SK-N-SH (cell line): Measurements from ENCODE around the gene ACOT9. TPM values are rescaled to one million over a fixed set of nuclear protein-coding genes. Genes with fewer than 3 reads are reported as not detected.
"Not testable (repeated sequence)": the region's sequence is repeated elsewhere in the genome, so short reads cannot be mapped to it uniquely, and the experiment has no call there.

Experiments used
- CTCF ChIA-PET: fragments of 300-600, 350-600 bp; formaldehyde crosslinking; extraction: SDS; loops from one replicate; lab custom pipeline; 2021; lab: Yijun Ruan, JAX
- POLR2A ChIA-PET: fragments of 350-600 bp; sonication (Branson Sonifier 250); formaldehyde crosslinking; extraction: SDS; loops from one replicate; lab custom pipeline; 2020; ENCODE audit warnings: antibody characterized with exemption, inconsistent platforms; lab: Yijun Ruan, JAX
- DNase-seq: peaks from one replicate; pipeline ENCODE4 v3.0.0; 2012
- H2AFZ ChIP-seq: fragments of 200-600 bp; sonication (generic); 2 replicates; pipeline ENCODE4 v1.8.1; 2016; ENCODE audit warnings: antibody characterized with exemption, mild to moderate bottlenecking, low read depth
- H3F3A ChIP-seq: fragments of 200-600 bp; sonication (generic); replicated peaks from 2 replicates; pipeline ENCODE3; 2016; ENCODE audit warnings: antibody characterized with exemption, mild to moderate bottlenecking; ENCODE audit not compliant: insufficient read depth
- H3K27ac ChIP-seq, 2 experiments: fragments of 200-500 bp in 1 of 2; fragments of 200-600 bp in 1 of 2; sonication (Bioruptor generic) in 1 of 2; sonication (generic), shearing (Covaris generic) in 1 of 2; 2 replicates each; pipeline versions ENCODE4 v1.5.1 to v1.6.1; 2014 to 2016; ENCODE audit warnings: low read depth in 2 of 2, inconsistent platforms in 1 of 2, low read length in 1 of 2, mild to moderate bottlenecking in 1 of 2, mixed read lengths in 1 of 2
- H3K27me3 ChIP-seq: fragments of 200-600 bp; sonication (generic), shearing (Covaris generic); 2 replicates; pipeline ENCODE4 v1.6.1; 2016; ENCODE audit warnings: mixed run types; ENCODE audit not compliant: insufficient read depth
- H3K36me3 ChIP-seq, 2 experiments: fragments of 200-500 bp in 1 of 2; fragments of 200-600 bp in 1 of 2; sonication (Bioruptor generic) in 1 of 2; sonication (generic) in 1 of 2; replicated peaks in 1 of 2; 2 replicates each; pipeline versions ENCODE3 to v1.5.1; 2014 to 2016; ENCODE audit warnings: low read length in 1 of 2, mild to moderate bottlenecking in 1 of 2; ENCODE audit not compliant: insufficient read depth in 2 of 2, control insufficient read depth in 1 of 2
- H3K4me1 ChIP-seq, 2 experiments: fragments of 200-500 bp in 1 of 2; fragments of 200-600 bp in 1 of 2; sonication (Bioruptor generic) in 1 of 2; sonication (generic), shearing (Covaris generic) in 1 of 2; 2 replicates each; pipeline versions ENCODE4 v1.5.1 to v1.6.1; 2014 to 2016; ENCODE audit warnings: low read depth in 1 of 2, low read length in 1 of 2, mixed run types in 1 of 2; ENCODE audit not compliant: insufficient read depth in 2 of 2, control insufficient read depth in 1 of 2
- H3K4me2 ChIP-seq: fragments of 200-600 bp; sonication (generic), shearing (Covaris generic); 2 replicates; pipeline ENCODE4 v1.6.1; 2017; ENCODE audit warnings: mixed run types
- H3K4me3 ChIP-seq, 2 experiments: fragments of 200-500 bp in 1 of 2; fragments of 200-600 bp in 1 of 2; sonication (Bioruptor generic) in 1 of 2; sonication (generic), shearing (Covaris generic) in 1 of 2; 2 replicates each; pipeline versions ENCODE4 v1.5.1 to v1.8.1; 2014 to 2016; ENCODE audit warnings: low read depth in 2 of 2, inconsistent platforms in 1 of 2, low read length in 1 of 2, mild to moderate bottlenecking in 1 of 2, mixed read lengths in 1 of 2, moderate library complexity in 1 of 2
- H3K79me2 ChIP-seq: fragments of 200-600 bp; sonication (generic); 2 replicates; pipeline ENCODE4 v1.8.1; 2017; ENCODE audit warnings: mild to moderate bottlenecking; ENCODE audit not compliant: insufficient read depth
- H3K9ac ChIP-seq: fragments of 200-600 bp; sonication (generic); 2 replicates; pipeline ENCODE4 v1.6.1; 2017; ENCODE audit warnings: mixed run types
- H3K9me2 ChIP-seq: fragments of 200-600 bp; sonication (generic); 2 replicates; pipeline ENCODE4 v1.6.1; 2017; ENCODE audit warnings: mixed run types
- H3K9me3 ChIP-seq: fragments of 200-600 bp; sonication (generic); 2 replicates; pipeline ENCODE4 v1.6.1; 2017; ENCODE audit warnings: mixed run types, mild to moderate bottlenecking, moderate library complexity
- H4K20me1 ChIP-seq: fragments of 200-600 bp; sonication (generic); 2 replicates; pipeline ENCODE4 v1.6.1; 2017; ENCODE audit warnings: mild to moderate bottlenecking, mixed run types; ENCODE audit not compliant: insufficient read depth
- CTCF ChIP-seq: fragments of 200-600 bp; sonication (generic); IDR thresholded peaks from 2 replicates; pipeline ENCODE4 v1.6.1; 2017; ENCODE audit warnings: antibody characterized with exemption, mild to moderate bottlenecking, moderate library complexity
- EP300 ChIP-seq, 2 experiments: IDR thresholded peaks; 2 replicates each; pipeline versions ENCODE4 v1.4.0 to v1.6.1; 2012; ENCODE audit warnings: borderline replicate concordance in 1 of 2, low read depth in 1 of 2, low read length in 1 of 2
- EZH2phosphoT487 ChIP-seq: fragments of 200-600 bp; sonication (generic); IDR thresholded peaks from 2 replicates; pipeline ENCODE4 v1.6.1; 2017; ENCODE audit warnings: low read depth, mixed run types, mild to moderate bottlenecking, antibody characterized with exemption, moderate library complexity, borderline replicate concordance
- FOXM1 ChIP-seq: IDR thresholded peaks from 2 replicates; pipeline ENCODE4 v1.4.0; 2012; ENCODE audit warnings: low read depth, mild to moderate bottlenecking
- JUND ChIP-seq: IDR thresholded peaks from 2 replicates; pipeline ENCODE4 v1.4.0; 2012
- NRF1 ChIP-seq: IDR thresholded peaks from 2 replicates; pipeline ENCODE4 v1.6.1; 2012; ENCODE audit warnings: low read depth, mild to moderate bottlenecking, low read length
- PBX3 ChIP-seq: IDR thresholded peaks from 2 replicates; pipeline ENCODE4; 2012
- POLR2AphosphoS5 ChIP-seq: IDR thresholded peaks from 2 replicates; pipeline ENCODE4 v1.6.1; 2012; ENCODE audit warnings: low read depth, low read length
- RAD21 ChIP-seq: IDR thresholded peaks from 2 replicates; pipeline ENCODE4 v1.6.1; 2012; ENCODE audit warnings: mild to moderate bottlenecking, low read length
- RCOR1 ChIP-seq: fragments of 150-350 bp; IDR thresholded peaks from 2 replicates; pipeline ENCODE4 v1.6.1; 2017; ENCODE audit warnings: antibody characterized with exemption, low read length
- REST ChIP-seq: IDR thresholded peaks from 2 replicates; pipeline ENCODE4 v1.6.1; 2012; ENCODE audit warnings: mild to moderate bottlenecking, low read depth, low read length, moderate library complexity
- RFX5 ChIP-seq: IDR thresholded peaks from 2 replicates; pipeline ENCODE4 v1.6.1; 2012; ENCODE audit warnings: mild to moderate bottlenecking, improper control_type of control experiment, low read length
- RXRA ChIP-seq: IDR thresholded peaks from 2 replicates; pipeline ENCODE4 v1.4.0; 2012; ENCODE audit warnings: low read depth, mild to moderate bottlenecking, borderline replicate concordance
- SIN3A ChIP-seq: IDR thresholded peaks from 2 replicates; pipeline ENCODE4 v1.6.1; 2012; ENCODE audit warnings: low read depth, mild to moderate bottlenecking, low read length, moderate library complexity, borderline replicate concordance
- TAF1 ChIP-seq: IDR thresholded peaks from 2 replicates; pipeline ENCODE4 v1.6.1; 2012; ENCODE audit warnings: low read depth, mild to moderate bottlenecking, low read length, moderate library complexity, borderline replicate concordance
- TCF12 ChIP-seq: IDR thresholded peaks from 2 replicates; pipeline ENCODE4 v1.4.0; 2012
- WGBS: methylation state at CpG from one replicate; pipeline ENCODE4 v1.1.6; 2017; ENCODE audit warnings: low lambda C conversion rate; 5-methylcytosine and 5-hydroxymethylcytosine counted together
- polyA plus RNA-seq, 3 experiments: library from polyadenylated mRNA; depleted of rRNA; stranded (reverse); fragments of >200 nt; gene quantifications; 2 replicates each; pipeline ENCODE4 v1.2.3, GENCODE V29; 2012

ACOT9 gene
- polyA plus RNA-seq, 1 of the 3 experiments (the other 2 are of a cell fraction), result 23.7 TPM

- TF ChIP-seq PBX3, result no peak
- TF ChIP-seq EP300 (IDR thresholded peaks at IDR 0.05; ENCODE audit: borderline replicate concordance in 1 of 2, low read depth in 1 of 2, low read length in 1 of 2), result no peak
- no peak for TF ChIP-seq NRF1
- no peak for TF ChIP-seq JUND
- no peak for TF ChIP-seq RCOR1
- no peak for TF ChIP-seq RXRA
- no peak for TF ChIP-seq CTCF
- TF ChIP-seq RAD21, result no peak
- no peak for TF ChIP-seq TAF1
- no peak for TF ChIP-seq RFX5
- no peak for TF ChIP-seq FOXM1
- no peak for TF ChIP-seq POLR2AphosphoS5
- TF ChIP-seq SIN3A, result no peak
- TF ChIP-seq EZH2phosphoT487, result no peak
- TF ChIP-seq REST, result no peak
- TF ChIP-seq TCF12, result no peak
- TF ChIP-seq, all 33 proteins: peak for 0
- H3K9me3 ChIP-seq, result no peaks in the 10 kb centered on the region
- peaks cover 21% of the 10 kb centered on the region for H3K79me2 ChIP-seq
- H3K4me2 ChIP-seq, result no peak overlapping the region
- no peak overlapping the region for H3K27ac ChIP-seq
- no peaks in the 10 kb centered on the region for H3K4me1 ChIP-seq
- H3K9ac ChIP-seq, result no peak overlapping the region
- no peak overlapping the region for H2AFZ ChIP-seq
- DNase-seq, result no peak
- no peaks in the 10 kb centered on the region for H3F3A ChIP-seq
- no peaks in the 10 kb centered on the region for H3K9me2 ChIP-seq
- H3K4me3 ChIP-seq, result no peak overlapping the region
- ChIA-PET CTCF (interaction anchor here (1.3 kb wide), 1 partner anchor 156 kb away, joined by 4 read pairs; no protein-coding TSS in a partner anchor), POLR2A (interaction anchor here (0.5 kb wide), 1 partner anchor 10 kb away, joined by 3 read pairs; no protein-coding TSS in a partner anchor)
- H3K36me3 ChIP-seq, result no peaks in the 10 kb centered on the region
- peaks cover 7% of the 10 kb centered on the region; the same call in 1 of the 2 replicates for H3K27me3 ChIP-seq
- WGBS, result 62% methylated on average over 3 of the region's 3 CpGs
- H4K20me1 ChIP-seq, result no peaks in the 10 kb centered on the region
These were observed 2.7 kb upstream of the ACOT9 start for GRCh38 chrX:23745786-23746185.

GRCh38 chrX:23743623-23743971 is 521 bp upstream of the ACOT9 start:
- not testable (repeated sequence) for H3K36me3 ChIP-seq, H3K9me3 ChIP-seq, H3F3A ChIP-seq, H4K20me1 ChIP-seq, H3K27me3 ChIP-seq, H3K4me1 ChIP-seq, DNase-seq, H3K9me2 ChIP-seq
- CTCF ChIA-PET, result interaction anchor here (1.7 to 2.4 kb wide), 2 partner anchors 39 to 158 kb away, joined by 4 to 15 read pairs; partner anchors contain the start of gene SAT1
- peak overlapping the region; percentile 87; the same call in 1 of the 2 replicates for H3K9ac ChIP-seq
- WGBS, result 67% methylated on average over 14 of the region's 14 CpGs
- H3K27ac ChIP-seq, result peak overlapping the region; percentile 36 to 91; a peak in 3 of 4 replicates
- peak overlapping the region; percentile 59; the same call in 1 of the 2 replicates for H3K4me2 ChIP-seq
- H3K4me3 ChIP-seq, result peak overlapping the region; percentile 58 to 72
- peaks cover 43% of the 10 kb centered on the region for H3K79me2 ChIP-seq
- POLR2A ChIA-PET, result interaction anchor here (1.4 kb wide), 1 partner anchor 23 kb away, joined by 7 read pairs; no protein-coding TSS in a partner anchor
- H2AFZ ChIP-seq, result peak overlapping the region; percentile 78; the same call in 1 of the 2 replicates
